TTC549 (cell line): Measurements from ENCODE around the gene IFITM2.
"Not testable (repeated sequence)": the region's sequence is repeated elsewhere in the genome, so short reads cannot be mapped to it uniquely, and the experiment has no call there.

Source experiments
- FAIRE-seq: peaks from 2 replicates; lab custom pipeline; 2012; peaks lifted over from hg19 to GRCh38; lab: Jason Lieb, UNC

The IFITM2 gene

DNA sequence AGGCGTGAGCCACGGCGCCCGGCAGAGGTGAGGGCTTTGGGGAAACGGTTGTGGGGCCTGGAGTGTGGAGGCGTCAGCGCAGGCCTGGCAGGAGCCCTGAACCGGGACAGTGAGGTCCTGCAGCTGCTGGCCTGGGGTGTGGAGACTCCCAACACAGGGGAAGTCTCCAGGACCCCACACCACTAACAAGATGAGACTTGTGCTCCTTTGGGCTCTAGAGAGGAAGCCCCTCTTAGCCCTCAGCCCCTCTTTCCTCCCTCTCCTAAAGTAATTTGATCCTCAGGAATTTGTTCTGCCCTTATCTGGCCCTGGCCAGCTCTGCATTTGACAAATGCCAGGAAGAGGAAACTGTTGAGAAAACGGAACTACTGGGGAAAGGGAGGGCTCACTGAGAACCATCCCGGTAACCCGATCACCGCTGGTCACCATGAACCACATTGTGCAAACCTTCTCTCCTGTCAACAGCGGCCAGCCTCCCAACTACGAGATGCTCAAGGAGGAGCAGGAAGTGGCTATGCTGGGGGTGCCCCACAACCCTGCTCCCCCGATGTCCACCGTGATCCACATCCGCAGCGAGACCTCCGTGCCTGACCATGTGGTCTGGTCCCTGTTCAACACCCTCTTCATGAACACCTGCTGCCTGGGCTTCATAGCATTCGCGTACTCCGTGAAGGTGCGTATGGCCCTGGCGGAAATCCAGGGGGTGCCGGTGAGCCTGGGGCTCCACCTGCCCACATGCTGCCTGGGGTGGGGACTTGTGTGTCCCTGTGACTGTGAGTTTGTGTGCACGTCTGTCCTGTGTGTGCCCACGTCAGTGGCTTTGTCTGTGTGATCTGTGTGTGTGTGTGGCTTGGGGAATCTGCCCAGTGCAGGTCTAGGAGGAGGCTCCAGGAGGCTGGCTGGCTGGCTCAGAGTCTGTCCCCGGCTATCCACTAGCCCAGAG is at the start of gene IFITM2:
TSS of gene IFITM2 (plus strand) at position 51 of the 943 bp plus-strand sequence. CDS start at position 428, 377 bp downstream.
- not testable (repeated sequence) for FAIRE-seq

DNA sequence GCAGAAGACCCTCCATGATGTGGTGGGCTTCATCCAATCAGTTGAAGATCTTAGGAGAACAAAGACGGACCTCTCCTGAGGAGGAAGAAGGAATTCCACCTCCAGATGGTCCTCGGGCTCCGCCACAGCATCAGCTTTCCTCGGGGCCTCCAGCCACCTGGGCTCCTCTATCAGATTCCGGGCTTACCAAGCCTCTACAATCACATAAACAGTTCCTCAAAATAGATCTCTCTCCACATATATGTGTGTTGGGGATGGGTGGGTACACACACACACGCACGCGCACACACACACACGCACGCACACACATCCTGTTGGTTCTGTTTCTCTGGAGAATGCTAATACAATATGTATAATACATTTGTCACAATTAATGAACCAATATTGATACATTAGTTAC is 48.2 kb upstream of the IFITM2 start:
- no peak for FAIRE-seq

DNA sequence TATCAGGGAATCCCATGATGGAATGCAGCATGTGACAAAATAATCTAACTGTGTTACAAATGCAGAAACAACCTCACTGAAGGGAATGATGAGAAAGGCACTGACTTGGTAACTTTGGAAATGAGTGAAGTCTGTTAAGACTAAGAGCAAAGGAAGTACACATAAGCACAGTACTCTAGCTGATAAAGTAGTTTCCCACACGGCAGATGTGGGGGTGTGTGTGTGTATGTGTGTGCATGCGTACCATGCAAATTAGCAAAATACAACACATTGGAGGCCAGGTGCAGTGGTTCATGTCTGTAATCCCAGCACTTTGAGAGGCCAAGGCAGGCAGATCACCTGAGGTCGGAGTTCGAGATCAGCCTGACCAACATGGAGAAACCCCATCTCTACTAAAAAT is 46.0 kb upstream of the IFITM2 start:
- FAIRE-seq: no peak

DNA sequence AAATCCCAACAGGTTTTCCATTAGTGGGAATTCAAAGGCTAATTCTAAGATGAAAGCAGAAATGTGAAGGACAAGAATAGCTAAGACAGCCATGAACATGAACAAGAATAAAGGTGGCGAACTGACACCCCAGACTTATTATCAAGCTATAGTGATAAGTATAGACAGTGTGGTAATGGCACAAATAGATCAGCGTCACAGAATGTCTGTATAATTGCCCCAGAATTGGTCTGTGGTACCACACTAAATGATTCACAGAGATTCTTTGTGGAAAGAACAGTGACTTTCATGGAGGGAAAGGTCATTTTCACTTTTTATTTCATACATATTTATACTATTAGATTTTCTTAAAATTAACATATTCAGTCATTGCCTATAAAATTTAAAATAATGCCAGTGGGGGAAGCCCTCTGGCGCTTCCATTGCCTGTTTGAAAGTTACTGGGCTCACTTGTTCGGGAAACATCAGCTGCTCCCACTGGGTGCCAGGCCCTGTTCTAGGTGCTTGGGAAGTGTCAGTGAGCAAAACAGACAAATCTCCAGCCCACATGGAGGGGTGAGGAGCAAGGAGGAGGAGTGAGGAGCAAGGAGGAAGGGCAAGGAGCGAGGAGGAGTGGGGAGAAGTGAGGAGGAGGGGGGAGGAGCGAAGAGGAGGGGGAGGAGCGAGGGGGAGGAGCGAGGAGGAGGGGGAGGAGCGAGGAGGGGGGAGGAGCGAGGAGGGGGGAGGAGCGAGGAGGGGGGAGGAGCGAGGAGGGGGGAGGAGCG is 40.8 kb upstream of the IFITM2 start:
- no peak for FAIRE-seq

DNA sequence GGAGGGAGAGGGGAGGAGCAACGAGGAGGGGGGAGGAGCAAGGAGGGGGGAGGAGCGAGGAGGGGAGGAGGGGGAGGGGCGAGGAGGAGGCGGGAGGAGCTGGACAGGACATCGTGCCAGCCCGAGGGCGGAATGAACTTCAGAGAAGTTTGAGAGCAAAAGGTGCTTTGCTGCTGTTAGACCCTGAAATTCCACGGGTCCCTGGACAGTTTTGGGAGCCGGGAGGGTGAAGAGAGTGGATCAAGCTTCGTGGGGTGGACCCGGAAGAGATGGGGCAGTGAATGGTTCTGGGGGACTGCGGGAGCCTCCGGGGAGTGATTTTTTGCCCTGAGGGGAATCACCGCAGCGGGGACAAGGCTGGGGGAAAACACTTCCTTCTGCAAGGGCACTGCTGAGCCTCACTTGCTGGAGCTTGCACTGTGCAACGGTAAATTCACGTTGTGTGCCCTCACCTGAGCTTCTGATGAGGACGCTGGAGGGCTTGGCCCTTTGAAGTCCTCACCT is 40.1 kb upstream of the IFITM2 start:
- FAIRE-seq: no peak

DNA sequence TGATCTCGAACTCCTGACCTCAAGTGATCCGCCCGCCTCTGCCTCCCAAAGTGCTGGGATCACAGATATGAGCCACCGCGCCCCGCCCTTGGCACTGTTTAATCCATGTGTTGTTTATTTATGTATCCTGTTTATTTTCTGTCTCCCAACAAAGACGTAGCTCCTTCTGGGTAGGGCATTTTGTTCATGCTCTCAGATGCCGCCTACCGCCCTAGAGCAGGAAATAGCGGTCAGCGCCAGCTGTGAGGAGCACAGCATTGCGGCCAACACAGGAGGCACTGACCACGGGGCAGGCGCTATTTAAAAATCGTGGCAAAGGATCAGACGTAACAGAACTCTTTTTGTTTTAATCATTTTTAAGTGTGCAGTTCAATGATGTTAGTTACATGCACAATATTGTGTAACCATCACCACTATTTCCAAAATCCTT is 38.9 kb upstream of the IFITM2 start:
- FAIRE-seq: not testable (repeated sequence)

DNA sequence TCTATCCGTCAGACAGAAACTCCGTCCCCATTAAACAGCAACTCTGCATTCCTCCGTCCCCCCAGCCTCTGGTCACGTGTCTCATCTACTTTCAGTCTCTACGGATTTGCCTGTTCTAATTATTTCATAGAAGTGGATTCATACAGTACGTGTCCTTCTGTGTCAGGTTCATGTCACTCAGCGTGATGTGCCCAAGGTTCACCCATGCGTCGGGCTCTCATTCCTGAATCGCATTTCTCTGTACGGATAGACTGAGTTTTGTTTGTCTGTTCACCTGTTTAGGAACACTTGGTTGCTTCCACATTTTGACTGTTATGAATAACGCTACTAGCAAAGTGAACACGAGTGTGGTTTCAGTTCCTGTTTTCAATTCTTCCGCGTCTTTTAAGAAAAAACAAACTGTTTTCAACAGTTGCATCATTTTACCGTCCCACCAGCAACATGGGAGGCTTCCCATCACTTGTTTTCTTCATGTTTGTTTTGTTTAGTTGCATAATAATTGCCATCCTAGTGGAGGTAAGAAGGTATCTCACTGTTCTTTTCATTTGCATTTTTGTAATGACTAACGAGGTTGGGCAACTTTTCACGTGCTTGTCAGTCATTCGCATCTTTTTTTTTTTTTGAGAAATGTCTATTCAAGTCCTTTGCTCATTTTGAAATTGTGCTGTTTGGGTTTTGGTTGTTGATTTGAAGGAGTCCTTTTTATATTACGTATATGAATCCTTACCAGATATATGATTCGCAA is 38.3 kb upstream of the IFITM2 start:
- no peak for FAIRE-seq

DNA sequence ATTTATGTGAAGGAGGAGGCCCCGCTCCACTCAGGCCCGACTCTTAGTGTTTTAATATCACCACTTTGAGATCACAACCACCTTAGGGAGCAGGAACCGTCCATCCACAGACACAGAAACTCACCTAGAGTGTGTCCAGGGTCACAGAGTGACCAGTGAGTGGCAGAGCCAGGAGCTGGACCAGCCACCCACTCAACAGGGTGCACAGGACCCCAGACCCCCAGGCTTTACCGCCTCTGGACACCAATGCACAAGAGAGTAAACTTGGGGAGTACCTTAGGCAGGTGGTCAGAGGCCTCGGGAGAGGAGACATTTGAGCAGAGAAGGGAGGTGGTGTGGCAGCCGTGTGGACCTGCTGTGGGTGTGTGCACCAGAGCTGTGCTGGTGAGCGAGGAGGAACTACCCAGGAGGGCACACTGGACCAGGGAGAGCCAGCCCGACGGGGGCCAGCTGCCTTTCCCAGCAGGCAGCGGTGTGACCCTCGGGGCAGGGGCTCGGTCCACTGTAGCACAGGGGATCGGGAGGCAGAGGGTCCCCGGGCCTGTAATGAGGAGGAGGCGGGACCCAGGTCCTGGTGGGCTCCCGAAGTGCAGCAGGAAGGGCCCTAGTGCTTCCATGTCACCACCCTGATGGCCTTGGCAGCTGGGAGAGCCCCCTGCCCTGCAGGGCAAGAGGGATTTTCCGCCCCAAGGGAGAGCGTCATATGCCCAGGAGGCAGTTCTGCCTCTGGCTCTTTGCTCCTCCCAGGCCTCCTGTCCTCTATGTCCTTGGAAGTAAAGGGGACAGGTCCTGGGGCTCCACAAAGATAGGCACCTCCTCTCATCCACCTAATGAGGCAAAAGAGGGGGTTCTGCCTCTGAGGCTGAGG is 36.9 kb upstream of the IFITM2 start:
- no peak for FAIRE-seq

DNA sequence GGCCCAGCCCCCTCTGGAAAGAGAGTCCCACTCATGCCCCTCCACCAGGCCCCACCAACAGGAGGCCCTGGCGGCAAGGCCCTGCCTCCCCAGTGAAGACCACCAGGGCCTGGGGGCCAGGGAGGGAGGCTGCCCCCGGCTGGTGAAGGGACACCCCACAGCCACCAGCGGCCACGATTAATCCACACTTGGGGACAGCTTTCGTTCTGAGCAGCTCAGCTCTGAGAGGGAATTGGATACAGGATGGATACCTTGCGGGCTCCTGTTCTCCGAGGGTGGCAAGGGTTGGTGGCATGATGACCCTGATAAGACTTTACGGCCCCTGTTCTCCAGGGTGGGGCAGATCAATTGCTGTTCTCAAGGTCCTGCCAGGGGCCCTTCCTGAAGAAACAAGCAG is 36.3 kb upstream of the IFITM2 start:
- no peak for FAIRE-seq

DNA sequence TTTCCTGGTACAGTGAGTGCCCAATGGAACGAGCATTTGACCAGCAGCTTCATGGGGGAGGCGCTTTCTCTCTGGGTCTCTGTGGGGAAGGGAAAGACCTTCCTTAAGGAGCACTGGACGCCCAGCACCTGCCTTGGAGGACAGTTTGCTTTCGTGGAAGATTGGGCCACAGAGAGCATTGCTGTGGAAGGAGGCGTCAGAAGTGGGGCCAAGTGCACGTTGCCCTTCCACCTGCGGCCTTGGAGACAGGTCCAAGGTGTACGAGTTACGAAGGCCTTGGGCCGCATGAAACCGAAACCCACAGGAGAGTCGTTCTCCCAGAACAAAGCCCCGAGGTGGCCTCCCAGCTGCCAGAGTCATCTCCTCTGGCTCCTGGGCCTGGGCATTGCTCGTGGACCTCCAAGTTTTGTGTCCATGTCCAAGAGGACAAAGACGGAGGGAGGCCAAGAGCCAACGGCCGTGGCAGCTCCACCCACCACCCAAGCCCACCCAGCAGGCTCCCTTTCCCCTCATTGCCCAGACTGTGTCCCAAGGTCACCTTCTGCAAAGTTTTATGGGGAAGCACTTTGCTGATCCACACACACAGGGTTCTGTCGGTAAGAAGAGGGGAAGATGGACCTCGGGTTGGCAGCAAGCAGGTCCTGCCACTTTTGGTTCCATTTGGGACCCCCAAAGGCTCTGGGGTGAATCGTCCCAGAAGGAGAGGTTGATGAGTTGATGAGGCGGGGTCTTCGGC is 35.3 kb upstream of the IFITM2 start:
- FAIRE-seq: no peak

DNA sequence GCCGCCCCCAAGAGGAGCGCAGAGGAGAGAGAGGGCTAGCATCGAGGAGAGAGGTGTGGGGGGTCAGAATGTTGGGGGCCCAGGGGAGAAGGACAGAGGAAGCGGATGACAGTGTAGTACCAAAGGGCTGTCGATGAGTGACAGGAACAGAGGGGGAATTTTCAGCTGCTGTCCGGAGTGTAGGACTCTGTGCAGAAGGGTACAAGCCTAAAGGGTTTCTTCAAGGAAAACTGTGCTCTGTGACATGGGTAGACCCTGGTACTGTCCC is 34.8 kb upstream of the IFITM2 start:
- FAIRE-seq: no peak

DNA sequence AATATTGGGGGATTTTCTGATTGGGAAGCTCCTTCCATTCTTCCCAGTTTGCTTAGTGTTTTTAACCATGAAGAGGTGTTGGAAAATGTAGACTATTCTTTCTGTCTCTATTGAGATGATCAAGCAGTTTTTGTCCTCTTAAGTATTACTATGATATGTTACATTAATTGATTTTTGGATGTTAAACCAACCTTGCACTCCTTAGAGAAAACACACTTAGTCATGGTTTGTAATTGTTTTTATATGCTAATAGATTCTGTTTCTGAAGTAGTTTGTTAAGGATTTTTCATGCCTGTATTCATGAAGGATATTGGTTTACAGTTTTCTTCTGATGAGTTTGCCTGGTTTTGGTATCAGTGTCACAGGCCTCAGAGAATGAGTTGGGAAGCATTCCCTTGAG is 31.4 kb upstream of the IFITM2 start:
- no peak for FAIRE-seq

DNA sequence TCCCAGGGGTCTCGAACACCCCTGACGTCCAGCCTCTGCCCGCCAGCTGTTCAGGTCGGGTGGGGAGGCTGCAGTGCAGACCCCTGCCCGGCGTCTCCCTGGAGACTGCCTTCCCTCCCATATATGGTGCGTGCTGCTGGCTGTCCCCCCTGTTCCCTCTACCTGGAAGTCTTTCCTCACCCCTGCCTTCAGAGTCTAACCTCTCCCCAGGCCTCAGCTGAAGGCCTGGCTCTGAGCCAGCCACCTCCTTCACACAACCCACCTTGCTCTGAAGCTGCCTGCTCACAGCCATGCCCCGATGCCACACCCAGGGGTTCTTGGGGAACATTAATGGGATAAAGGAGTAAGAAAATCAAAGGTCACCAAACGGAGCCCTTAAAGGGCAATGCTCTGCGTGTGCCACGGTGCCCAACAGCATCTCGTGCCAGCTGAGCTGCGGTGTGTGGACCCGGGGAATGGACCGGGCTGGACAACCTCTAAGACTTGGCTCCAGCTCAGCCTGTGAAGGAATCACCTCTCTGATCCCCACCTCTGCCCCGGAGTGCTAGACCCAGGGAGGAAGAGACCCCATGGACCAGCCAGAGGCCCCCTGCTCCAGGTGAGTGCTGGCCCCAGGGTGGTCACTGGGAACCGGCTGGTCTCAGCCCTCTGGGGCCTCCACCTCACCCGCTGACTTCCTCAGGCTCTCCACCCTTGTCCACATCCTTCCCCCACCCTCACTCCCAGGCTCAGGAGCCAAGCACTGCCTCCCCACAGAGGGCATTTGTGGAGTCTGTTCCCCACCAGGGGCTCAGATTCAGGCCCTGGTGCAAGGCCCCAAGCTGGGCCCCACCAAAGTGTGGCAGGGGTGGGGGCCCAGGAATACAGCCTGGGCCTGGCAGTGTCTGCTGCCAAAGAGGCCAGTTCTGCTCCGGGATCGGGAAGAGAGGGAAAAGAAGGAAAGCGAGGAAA is 29.3 kb upstream of the IFITM2 start, which contains the start of gene NLRP6:
TSS of gene NLRP6 (plus strand) at position 407 of the 951 bp plus-strand sequence. CDS start at position 570, 163 bp downstream.
- no peak for FAIRE-seq

DNA sequence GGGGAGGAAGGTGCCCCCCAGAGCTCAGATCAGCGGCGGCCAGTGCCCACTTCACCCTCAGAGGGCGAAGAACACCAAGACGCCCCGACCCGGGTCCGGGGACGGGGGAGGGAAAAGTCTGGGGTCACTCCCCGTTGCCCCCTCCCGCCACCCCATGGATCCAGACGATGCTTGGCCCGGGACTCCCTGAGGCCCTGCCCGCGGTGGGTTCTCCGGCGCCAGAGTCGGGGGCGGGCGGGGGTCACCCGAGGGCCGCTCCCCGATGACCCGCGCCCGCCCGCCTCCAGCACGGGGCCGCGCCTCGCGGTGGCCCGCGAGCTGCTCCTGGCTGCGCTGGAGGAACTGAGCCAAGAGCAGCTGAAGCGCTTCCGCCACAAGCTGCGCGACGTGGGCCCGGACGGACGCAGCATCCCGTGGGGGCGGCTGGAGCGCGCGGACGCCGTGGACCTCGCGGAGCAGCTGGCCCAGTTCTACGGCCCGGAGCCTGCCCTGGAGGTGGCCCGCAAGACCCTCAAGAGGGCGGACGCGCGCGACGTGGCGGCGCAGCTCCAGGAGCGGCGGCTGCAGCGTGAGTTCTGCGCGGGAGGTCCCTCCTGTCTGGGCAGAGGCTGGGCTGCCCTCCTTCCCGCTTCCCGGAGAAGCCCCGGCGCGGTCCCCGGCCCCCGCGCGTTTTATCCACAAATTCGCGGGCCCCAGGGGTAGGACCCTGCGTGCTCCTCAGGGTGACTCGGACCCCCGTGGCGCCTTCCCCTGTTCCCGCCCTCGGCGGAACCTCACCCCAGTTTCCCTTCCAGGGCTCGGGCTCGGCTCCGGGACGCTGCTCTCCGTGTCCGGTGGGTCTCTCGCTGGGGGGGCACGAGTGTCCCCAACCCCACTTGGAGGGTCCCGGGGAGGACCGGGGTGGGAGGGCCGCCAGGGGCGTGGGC is 28.3 kb upstream of the IFITM2 start:
- no peak for FAIRE-seq

DNA sequence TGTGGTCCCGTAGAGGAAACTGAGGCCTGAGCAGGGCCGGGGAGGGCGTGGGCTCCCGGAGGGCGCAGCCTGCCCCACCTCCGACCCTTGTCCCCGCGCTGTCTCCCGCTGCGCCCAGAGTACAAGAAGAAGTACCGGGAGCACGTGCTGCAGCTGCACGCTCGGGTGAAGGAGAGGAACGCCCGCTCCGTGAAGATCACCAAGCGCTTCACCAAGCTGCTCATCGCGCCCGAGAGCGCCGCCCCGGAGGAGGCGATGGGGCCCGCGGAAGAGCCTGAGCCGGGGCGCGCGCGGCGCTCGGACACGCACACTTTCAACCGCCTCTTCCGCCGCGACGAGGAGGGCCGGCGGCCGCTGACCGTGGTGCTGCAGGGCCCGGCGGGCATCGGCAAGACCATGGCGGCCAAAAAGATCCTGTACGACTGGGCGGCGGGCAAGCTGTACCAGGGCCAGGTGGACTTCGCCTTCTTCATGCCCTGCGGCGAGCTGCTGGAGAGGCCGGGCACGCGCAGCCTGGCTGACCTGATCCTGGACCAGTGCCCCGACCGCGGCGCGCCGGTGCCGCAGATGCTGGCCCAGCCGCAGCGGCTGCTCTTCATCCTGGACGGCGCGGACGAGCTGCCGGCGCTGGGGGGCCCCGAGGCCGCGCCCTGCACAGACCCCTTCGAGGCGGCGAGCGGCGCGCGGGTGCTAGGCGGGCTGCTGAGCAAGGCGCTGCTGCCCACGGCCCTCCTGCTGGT is 27.5 kb upstream of the IFITM2 start:
- FAIRE-seq: no peak

DNA sequence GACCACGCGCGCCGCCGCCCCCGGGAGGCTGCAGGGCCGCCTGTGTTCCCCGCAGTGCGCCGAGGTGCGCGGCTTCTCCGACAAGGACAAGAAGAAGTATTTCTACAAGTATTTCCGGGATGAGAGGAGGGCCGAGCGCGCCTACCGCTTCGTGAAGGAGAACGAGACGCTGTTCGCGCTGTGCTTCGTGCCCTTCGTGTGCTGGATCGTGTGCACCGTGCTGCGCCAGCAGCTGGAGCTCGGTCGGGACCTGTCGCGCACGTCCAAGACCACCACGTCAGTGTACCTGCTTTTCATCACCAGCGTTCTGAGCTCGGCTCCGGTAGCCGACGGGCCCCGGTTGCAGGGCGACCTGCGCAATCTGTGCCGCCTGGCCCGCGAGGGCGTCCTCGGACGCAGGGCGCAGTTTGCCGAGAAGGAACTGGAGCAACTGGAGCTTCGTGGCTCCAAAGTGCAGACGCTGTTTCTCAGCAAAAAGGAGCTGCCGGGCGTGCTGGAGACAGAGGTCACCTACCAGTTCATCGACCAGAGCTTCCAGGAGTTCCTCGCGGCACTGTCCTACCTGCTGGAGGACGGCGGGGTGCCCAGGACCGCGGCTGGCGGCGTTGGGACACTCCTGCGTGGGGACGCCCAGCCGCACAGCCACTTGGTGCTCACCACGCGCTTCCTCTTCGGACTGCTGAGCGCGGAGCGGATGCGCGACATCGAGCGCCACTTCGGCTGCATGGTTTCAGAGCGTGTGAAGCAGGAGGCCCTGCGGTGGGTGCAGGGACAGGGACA is 26.7 kb upstream of the IFITM2 start:
- no peak for FAIRE-seq
